H1 (cell line): Measurements from ENCODE around the gene TCERG1L. TPM values are rescaled to one million over a fixed set of nuclear protein-coding genes. Genes with fewer than 3 reads are reported as not detected.

ENCODE experiments used
- USF2 ChIP-seq: IDR thresholded peaks from 2 replicates; pipeline ENCODE4 v1.6.1; 2011; ENCODE audit warnings: low read length, improper control_type of control experiment
- polyA plus RNA-seq, 7 experiments: library from polyadenylated mRNA; depleted of rRNA in 3 of 7; stranded (reverse) in 5 of 7; unstranded in 2 of 7; fragments of >200 nt in 5 of 7; fragments of 200-250 nt in 2 of 7; gene quantifications; 1 replicate in 5 of 7; 2 replicates in 1 of 7; 4 replicates in 1 of 7; pipeline versions ENCODE4 v1.2.1 to v1.2.3, GENCODE V29; 2011 to 2013; ENCODE audit warnings: missing spikeins in 2 of 7, mixed read lengths in 2 of 7
- total RNA-seq: library from RNA; stranded (reverse); fragmentation: NEBNext Ultra II Directional; extraction: Animal tissue kit (Norgen Biotek cat#: 25700); gene quantifications from 2 replicates; pipeline ENCODE4 v1.2.1, GENCODE V29; 2021

The TCERG1L gene
- total and polyA plus RNA-seq, 2 of the 8 experiments (the other 6 are each of a cell fraction or from before 2014, with no cell fraction given) = 3.9 to 6.9 TPM

GRCh38 chr10:131149586-131149985 lies 161.9 kb downstream of the TCERG1L start (continued):
- no peak for TF ChIP-seq USF2
